Measurements from ENCODE around the gene ANO9.

The ANO9 gene

GRCh38 chr11:380996-381395 lies 60.8 kb downstream of the ANO9 start:
- DNase-seq, result no peak

DNA sequence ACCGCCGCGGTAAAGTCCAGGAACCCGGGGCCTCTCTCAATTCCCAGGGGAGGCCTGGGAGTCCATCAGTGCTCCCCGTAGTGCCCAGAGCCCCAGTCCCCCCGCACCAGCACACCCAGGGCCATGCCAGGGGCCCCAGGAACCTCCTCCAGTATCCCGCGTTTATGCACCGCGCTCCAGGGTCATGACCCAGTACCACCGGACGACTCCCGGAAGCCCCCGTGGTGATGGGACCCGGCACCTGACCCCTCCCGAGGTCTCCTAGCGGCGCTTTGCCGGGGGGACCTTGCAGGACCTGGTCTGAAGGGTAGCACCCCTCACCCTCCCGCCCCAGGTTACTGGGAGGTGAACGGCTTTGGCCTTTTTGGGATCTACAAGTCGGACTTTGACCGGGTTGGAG lies 61.3 kb downstream of the ANO9 start:
- no peak for DNase-seq

GRCh38 chr11:380095-380480 lies 61.7 kb downstream of the ANO9 start:
- no peak for DNase-seq

DNA sequence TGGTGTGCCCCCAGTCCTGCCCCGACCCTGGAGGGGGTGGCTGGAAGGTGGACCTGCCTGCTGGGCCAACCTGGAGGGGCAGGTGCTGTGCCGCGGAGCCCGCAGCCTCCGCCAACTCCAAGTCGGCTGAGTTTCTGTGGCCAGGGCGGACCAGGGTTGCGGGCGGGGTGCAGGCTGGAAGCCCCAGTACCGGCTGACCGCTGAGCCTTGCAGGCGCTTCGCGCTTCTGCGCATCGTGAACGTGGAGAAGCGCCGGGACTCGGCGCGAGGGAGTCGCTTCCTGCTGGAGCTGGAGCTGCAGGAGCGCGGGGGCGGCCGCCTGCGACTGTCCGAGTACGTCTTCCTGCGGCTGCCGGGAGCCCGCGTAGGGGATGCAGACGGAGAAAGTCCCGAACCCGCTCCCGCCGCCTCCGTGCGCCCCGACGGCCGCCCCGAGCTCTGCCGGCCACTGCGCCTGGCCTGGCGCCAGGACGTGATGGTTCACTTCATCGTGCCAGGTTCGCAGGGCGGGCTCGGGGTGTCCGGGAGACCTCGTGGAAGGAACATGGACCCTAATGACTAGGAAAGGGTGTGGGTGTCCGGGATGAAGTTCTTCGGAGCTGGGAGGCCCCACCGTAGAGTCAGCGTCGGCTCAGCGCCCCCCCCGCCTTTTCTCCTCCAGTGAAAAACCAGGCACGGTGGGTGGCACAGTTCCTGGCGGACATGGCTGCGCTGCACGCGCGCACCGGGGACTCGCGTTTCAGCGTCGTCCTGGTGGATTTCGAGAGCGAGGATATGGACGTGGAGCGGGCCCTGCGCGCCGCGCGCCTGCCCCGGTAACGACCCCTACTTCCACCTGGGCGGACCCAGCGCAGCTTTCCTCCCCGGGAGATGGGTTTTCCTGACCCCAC lies 62.4 kb downstream of the ANO9 start:
- DNase-seq, result no peak

DNA sequence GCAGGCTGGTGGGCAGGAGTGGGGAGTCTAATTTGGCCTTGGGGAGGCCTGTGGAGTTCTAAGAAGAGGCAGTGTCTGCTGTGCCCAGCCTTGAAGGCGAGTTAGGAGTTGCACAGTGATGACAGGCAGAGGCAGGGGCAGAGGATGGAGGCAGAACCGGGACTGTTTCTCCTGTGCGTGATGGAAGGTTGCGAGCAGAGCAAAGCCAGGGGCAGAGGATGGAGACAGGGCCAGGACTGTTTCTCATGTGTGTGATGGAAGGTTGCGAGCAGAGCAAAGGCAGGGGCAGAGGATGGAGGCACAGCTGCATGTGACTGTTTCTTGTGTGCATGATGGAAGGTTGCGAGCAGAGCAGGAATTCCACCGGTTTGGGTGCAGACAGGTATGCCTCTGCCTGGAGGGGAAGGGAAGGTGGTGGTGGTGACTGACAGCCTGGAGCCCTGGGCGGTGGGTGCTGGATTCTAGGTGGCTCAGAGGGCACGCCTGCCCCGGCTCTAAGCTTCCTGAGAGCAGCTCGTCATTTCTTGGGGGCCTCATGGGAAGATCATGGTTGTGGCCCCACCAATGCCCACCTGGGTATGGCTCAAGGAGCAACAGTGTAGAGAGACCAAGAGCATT lies 63.8 kb downstream of the ANO9 start:
- no peak for DNase-seq

DNA sequence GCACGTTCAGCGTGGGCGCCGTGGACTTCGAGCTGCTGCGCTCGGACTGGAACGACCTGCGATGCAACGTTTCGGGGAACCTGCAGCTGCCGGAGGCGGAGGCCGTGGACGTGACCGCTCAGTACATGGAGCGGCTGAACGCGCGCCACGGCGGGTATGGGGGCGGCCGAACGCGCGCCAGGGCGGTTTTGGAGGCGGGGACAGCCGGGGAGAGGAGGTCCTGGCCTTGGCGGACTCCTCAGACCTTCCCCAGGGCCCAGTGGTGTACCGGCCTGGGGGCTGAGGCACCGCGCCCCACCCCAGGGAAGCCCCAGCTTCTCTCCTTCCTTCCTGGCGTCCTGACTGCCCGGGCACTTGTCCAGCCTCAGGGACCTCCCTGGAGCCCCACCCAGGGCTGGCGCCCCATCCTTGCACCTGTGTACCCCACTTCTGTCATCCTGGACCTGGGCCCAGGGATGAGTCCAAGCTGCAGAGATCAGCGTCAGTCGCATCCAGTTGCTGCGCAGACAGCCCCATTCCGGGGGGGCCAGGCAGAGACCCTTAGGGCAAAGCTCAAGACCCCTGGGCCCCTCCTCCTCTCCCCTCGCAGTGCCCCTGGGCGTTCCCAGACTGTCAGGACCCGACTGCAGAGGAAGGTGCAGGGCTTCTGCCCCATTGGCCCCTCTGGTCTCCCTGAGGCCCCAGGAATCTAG lies 64.5 kb downstream of the ANO9 start:
- no peak for DNase-seq

- no peak for DNase-seq
Measured at GRCh38 chr11:376531-377173, 65.2 kb downstream of the ANO9 start.

DNA sequence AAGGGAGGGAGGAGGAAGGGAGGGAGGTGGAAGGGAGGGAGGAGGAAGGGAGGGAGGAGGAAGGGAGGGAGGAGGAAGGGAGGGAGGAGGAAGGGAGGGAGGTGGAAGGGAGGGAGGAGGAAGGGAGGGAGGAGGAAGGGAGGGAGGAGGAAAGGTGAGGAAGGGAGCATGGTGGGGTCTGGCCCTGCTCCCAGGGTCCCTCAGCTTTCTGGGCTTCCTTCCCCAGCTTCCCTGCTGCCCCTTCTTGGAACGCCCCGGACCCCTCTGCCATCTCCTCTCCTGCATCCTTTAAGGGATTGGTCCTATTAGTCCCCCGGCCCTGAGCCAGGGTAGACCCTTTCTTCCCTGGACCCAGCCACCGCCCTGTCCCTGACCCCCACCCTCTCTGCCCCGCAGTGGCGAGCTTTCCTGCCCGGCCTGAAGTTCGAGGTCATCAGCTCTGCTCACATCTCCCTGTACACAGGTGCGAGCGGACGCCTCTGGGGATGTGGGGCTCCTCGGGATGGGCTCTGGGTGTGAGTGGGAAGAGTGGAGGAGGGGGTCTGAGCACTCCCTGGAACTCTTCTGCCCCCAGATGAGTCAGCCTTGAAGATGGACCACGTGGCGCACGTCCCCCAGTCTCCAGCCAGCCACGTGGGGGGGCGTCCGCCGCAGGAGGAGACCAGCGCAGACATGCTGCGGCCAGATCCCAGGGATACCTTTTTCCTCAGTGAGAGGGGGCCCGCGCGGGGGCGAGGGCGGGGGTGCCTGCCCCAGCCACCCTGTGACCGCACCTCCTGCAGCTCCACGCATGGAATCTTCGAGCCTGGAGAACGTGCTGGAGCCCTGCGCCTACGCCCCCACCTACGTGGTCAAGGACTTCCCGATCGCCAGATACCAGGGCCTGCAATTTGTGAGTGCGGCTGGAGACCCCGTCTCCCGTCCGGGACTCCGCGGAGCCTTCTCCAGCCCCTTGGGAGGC lies 66.5 kb downstream of the ANO9 start:
- no peak for DNase-seq

DNA sequence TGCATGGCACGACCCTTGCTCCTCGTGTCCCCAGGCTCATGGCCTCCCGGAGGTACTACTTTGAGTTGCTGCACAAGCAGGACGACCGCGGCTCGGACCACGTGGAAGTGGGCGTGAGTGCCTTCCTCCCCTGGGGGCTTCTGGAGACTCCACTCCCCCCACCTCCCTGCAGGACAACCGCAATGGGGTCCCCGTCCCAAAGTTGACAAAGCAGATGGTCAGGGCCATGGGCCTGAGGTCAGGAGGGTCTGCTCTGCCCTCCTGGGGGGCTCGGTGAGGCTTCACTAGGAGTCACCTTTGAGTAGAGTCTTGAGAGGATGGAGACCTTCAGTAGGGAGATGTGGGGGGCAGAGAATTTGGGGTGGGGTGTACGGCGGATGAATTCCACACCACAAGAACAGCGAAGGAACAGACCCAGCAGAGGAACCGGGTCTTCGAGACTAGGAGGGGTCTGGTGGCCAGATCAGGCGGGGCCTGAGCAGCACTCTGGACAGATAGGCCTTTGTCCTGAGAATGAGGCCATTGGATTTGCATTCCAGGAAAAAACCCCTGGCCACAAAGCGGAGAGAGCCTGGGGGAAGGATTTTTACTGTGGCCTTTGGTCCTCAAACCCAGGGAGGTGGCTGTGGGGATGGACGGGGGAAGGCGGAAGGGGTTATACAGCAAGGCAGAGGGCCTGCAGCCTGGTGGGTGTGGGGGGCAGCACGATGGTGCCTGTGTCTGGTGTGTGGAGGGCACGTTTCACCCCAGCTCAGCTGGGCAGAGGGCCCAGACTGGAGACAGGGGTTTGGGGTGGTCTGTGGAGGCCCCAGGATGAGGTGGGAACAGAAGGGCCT lies 67.9 kb downstream of the ANO9 start:
- no peak for DNase-seq

DNA sequence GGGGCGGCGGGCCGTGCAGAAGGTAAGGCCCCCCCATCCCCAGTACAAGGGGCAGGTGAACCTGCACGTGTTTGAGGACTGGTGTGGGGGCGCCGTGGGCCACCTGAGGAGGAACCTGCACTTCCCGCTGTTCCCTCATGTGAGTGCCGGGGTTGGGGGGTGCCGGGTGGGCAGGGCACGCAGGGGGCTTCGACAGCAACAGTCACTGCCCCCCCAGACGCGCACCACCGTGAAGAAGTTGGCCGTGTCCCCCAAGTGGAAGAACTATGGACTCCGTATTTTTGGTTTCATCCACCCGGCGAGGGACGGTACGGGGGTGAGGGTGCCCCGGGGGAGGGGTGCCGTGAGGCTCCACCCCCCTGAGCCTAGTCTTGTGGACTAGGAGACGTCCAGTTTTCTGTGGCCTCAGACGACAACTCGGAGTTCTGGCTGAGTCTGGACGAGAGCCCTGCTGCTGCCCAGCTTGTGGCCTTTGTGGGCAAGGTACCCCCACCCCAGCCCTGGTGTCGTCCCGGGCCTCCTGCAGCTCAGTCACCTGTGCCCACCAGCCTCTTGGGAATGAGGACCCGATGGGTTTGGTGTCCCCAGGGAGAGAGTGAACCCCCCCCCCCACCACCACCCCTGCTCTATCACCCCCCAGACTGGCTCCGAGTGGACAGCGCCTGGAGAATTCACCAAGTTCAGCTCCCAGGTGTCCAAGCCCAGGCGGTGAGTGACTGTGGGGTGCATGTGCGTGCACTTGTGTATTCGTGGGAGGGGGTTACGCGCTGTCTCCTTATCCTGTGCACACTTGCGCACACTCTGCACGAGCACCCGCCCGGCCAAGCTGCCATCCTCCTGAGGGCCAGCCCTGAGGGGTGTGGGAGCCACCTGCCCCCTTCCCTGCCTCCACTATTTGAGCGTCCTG lies 68.7 kb downstream of the ANO9 start:
- no peak for DNase-seq

GRCh38 chr11:371716-372590 lies 69.9 kb downstream of the ANO9 start:
- DNase-seq, result no peak

DNA sequence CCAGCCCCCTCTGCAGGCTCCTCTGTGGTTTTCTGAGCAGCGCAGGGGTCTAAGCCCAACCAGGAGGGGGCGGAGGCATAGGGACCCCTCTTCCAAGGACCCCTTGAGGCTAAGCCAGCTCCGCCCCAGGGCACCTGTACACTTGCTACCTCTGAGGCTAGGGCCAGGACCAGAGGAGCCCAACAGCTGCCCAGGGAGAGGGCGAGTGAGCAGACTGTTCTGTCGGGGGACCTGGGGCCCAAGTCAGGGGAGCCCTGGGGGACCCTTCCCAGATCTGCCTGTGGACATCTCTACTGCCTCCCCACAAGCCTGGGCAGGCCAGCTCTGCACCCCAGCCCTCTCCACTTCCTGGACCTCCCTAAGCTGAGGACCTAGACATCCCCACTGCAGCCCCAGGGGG lies 70.8 kb downstream of the ANO9 start:
- no peak for DNase-seq

DNA sequence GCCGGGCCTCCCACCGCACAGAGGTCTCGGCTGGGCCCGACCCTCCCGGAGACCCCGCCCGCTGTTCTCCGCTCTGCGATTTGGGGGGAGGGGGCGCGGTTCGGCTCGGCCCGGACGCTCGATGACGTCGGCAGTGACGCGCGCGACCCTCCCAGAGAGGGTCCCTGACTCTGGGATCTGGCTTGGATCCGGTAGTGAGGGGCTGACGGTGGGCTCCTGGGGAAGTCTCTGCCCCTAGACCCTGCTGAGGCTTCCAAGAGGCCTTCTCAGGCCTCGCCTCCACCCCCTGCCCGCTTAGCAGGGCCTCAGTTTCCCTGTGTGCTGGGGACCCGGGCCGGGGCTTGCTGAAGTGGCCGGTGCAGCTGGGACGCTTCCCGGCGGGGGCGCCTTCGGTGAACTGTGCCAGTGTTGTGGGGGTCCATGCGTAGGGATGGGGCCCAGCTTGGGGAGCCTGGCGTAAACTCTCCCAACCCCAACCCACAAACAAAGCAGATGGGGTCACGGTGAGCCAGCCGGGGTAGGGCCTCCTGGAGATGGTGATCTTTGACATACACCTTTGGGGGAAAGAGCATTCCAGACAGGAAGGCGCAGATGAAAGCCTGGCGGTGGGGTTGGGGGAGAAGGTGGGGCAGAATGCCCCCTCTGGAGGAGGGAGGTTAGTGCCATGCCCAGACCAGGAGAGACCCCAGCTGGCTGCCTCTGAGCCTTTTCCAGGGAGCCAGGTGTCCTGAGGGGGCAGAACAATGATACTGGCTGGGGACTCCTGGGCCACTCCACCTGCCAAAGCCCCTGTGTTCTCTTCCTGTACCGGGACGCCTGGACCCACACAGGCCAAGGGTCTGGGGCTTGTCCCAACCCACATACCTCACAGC lies 71.5 kb downstream of the ANO9 start:
- no peak for DNase-seq

DNA sequence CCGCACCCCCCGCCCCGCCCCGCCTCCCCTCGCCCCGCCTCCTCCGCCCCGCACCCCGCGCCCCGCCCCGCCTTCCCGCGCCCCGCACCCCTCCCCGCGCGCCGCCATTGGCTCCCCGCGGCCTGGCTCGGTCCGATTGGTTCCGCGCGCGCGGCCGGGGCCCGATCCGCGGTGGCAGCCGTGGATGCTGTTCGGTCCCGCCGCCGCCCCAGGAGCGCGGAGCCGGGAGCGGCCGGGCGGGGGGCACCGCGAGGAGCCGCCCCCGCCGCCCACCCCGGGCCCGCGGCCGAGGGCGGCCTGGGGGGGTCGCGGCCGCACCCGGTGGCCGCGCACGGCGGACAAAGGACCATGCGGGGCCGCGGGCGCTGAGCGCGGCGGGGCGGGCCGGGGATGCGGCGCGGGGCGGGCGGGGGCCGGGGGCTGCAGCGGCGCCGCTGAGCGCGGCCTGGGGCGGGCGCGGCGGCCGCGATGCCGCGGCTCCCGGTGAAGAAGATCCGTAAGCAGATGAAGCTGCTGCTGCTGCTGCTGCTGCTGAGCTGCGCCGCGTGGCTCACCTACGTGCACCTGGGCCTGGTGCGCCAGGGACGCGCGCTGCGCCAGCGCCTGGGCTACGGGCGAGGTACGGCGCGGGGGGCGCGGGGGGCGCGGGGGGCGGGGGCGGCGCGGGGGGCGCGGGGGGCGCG lies 72.3 kb downstream of the ANO9 start, which contains the start of gene B4GALNT4:
Gene B4GALNT4 (plus strand): TSS at position 164 of the 683 bp plus-strand sequence. CDS start 305 bp downstream, at position 469.
- no peak for DNase-seq

DNA sequence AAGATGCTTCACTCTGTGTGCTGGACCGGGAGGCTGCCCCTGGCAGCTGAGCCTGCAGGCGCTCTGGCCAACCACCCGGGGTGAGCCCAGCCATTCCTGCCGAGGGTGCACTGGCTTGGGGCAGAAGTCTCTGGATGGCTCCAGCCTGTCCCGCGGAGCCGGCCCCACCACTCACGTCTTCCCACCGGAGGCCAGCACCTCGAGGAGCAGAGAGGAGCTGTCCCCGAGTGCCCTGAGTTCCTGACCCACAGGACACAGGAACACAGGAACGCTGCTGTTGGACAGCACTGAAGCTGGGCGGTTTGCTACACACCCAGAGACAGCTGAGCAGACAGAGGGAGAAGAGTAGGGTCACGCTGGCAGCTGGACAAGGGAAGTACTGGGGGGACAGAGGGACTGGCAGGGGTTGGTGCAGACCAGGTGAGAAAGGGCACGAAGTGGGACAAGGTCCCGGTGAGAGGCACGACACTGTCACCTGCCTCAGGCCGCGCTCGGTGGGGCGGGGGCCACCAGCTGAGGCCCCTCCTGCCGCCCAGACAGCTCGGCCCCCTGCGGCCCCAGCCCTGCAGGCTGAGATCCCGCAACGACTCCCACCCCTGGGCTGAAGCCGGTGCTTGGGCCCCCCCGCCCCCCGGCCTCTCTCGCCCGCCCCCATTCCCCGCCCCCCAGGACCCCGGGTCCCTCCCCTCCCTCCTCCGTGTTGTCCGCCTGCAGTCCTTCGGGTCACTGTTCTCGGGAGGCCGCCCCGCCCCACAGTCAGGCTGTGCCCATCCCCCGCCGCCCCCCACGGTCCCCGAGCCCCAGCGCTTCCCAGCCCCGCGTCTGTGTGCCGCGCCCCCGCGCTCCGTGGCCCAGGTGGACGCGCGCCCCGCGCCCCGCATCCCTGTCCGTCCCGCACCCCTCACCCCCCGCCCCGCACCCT lies 73.1 kb downstream of the ANO9 start:
- no peak for DNase-seq

DNA sequence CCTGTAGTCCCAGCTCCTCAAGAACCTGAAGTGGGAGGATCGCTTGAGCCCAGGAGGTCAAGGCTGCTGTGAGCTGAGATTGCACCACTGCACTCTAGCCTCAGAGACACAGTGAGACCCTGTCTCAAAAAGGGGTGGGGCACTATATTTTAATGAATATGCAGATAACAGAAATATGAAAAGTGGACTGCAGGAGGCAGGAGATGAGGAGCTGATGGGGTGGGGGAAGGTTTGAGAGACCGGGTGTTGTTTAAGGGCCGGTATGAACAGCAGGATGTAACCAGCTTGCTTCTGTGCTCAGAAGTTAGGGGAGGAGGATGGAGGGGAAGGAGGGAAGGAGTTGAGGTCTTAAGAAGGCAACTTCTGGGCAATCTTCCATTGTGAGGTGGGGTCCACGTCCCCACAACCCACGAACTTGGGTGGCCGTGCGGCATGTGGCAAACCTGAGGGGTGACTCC lies 73.8 kb downstream of the ANO9 start:
- DNase-seq, result no peak

Data from CD4-positive, alpha-beta T cell treated with Interleukin-17A for 1 hour (primary cell).